HUES48 (cell line): ENCODE data around the gene NDUFA9.
A peak's percentile ranks its signal among the peaks of the same experiment; 100 is the strongest.

ENCODE experiments used
- H3K27ac ChIP-seq: one replicate; pipeline ENCODE4 v1.7.0; 2013; ENCODE audit warnings: low read depth, low read length, inconsistent platforms
- H3K27me3 ChIP-seq: 2 replicates; pipeline ENCODE4 v1.6.1; 2013; ENCODE audit warnings: mild to moderate bottlenecking, low read length; ENCODE audit not compliant: control insufficient read depth, insufficient read depth
- H3K36me3 ChIP-seq: 2 replicates; pipeline ENCODE4 v1.6.1; 2013; ENCODE audit warnings: low read length; ENCODE audit not compliant: control insufficient read depth, insufficient read depth
- H3K4me1 ChIP-seq: 2 replicates; pipeline ENCODE4 v1.6.1; 2013; ENCODE audit warnings: mild to moderate bottlenecking, low read length; ENCODE audit not compliant: control insufficient read depth, insufficient read depth
- H3K4me3 ChIP-seq: 2 replicates; pipeline ENCODE4 v1.5.1; 2013; ENCODE audit warnings: mild to moderate bottlenecking, low read depth, low read length
- H3K9ac ChIP-seq: 2 replicates; pipeline ENCODE4 v1.6.1; 2013; ENCODE audit warnings: mild to moderate bottlenecking, low read depth, low read length, moderate library complexity
- H3K9me3 ChIP-seq: 2 replicates; pipeline ENCODE4 v1.6.1; 2013; ENCODE audit warnings: low read length; ENCODE audit not compliant: control insufficient read depth, insufficient read depth

NDUFA9 gene

DNA sequence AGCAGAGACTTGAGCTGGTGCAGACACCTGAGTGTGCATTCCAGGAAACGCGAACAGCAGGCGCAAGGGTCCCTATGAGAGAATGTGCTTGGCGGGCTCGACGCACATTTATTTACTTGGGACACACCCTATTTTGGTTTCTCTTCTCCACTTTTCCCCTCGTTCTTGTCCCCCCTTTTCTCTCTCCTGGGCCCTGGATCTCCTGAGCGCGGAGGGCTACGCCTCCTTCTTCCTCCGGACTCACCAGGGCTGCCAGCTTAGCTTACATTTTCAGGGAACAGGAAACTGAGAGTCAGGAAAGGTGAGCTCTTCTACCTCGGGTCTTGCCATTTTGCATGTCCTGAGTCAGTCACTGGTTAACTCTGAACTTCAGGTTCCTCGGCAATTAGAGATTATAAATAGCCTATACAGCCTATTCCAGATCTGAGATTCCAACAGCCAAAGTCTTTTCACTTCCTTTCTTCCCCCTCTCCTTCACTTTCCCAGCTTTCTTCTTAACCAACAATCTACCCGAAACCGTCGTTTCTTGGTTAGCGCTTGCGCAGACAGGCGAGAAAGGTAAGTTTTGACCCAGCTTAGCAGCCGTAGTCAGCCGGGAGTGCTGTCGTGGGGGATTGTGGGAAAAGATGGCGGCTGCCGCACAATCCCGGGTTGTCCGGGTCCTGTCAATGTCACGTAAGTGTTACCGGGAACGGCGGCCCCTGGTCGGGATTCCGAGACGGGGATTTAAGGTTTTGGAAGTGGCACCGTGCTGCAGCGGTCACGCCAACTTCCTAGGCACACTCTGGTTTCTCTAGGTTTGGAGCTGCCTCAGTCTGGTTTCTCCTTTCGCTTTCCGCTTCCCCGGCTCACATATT is at the start of gene NDUFA9, which contains the start of gene AKAP3:
NDUFA9 (plus strand) TSS at position 614 of the 857 bp plus-strand sequence; CDS start at position 627, 13 bp downstream.
AKAP3 (minus strand) TSS at position 551 of the 857 bp plus-strand sequence. CDS start 10,855 bp downstream, outside the sequence.
- peak within 1 kb of the TSS; percentile 92 for H3K27ac ChIP-seq
- peak within 1 kb of the TSS; percentile 98 for H3K4me3 ChIP-seq
- no peaks in the 10 kb centered on the region for H3K9me3 ChIP-seq
- H3K9ac ChIP-seq, result peak within 1 kb of the TSS; percentile 88
- H3K36me3 ChIP-seq, result no peaks in the 10 kb centered on the region
- no peaks in the 10 kb centered on the region for H3K27me3 ChIP-seq
- peaks cover 11% of the 10 kb centered on the region for H3K4me1 ChIP-seq

DNA sequence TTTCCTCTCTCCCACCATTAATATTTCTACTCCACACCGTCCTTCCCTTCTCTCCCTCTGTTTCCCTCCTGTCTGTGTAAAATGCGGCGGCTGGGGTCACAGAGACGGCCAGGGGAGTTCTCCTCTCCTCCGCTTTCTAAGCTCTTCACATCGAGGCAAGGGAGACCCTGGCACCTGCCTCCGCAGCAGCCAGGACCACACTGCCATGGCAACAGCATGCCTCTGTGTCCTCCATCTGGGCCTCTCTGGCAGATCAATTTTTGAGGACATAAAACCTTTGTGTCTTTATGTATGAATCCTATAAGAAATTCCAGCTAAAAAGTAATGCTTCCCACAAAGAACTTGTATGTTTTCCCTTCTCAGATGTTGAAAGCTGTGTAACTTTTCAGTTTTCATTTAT is 45.5 kb upstream of the NDUFA9 start:
- H3K36me3 ChIP-seq, result no peaks in the 10 kb centered on the region
- H3K27ac ChIP-seq, result no peak overlapping the region
- H3K27me3 ChIP-seq, result no peaks in the 10 kb centered on the region
- no peak overlapping the region for H3K9ac ChIP-seq
- H3K4me1 ChIP-seq, result peaks cover 3% of the 10 kb centered on the region; the same call in 1 of the 2 replicates
- H3K9me3 ChIP-seq, result no peaks in the 10 kb centered on the region
- no peak overlapping the region for H3K4me3 ChIP-seq

DNA sequence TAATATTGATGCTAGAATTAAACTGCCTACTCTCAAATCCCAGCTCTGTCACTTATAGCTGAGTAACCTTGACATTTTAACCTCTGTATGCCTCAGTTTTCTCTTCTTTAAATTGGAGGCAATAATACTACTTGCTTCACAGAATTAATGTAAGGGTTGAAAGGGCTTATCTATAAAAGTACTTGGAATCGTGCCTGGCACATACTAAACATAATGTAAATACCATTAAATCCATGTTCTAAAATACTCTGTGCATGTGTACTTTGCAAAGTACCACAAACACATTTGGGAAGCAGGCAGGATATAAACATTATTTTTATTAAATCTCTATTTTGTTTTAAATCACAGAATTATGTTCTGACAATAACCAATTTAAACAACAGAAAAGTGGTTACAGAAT is 45.0 kb upstream of the NDUFA9 start:
- no peak overlapping the region for H3K9ac ChIP-seq
- H3K4me3 ChIP-seq, result no peak overlapping the region
- H3K4me1 ChIP-seq, result peaks cover 3% of the 10 kb centered on the region; the same call in 1 of the 2 replicates
- H3K27me3 ChIP-seq, result no peaks in the 10 kb centered on the region
- H3K36me3 ChIP-seq, result no peaks in the 10 kb centered on the region
- H3K27ac ChIP-seq, result no peak overlapping the region
- no peaks in the 10 kb centered on the region for H3K9me3 ChIP-seq

DNA sequence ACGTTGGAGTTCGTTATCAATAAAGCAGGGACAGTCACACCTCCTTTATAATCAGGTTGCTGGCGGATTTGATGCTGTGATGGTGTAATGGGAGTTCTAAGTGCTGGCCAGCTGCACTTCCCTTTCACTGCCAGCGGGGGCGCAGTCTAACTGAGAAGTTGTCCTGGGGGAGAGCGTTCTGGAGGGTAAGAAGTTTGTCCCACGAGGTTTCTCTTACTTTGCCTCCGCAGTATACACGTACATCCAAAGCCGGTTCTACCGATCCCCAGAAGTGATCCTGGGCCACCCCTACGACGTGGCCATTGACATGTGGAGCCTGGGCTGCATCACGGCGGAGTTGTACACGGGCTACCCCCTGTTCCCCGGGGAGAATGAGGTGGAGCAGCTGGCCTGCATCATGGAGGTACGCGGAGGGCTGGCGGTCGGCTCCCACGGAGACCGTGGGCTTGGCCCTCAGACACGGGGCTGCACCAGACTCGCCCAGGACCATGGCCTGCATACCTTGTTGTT is 44.2 kb upstream of the NDUFA9 start:
- Histone ChIP-seq H3K4me1 (peaks cover 3% of the 10 kb centered on the region; the same call in 1 of the 2 replicates), H3K4me3 (peak overlapping the region; percentile 79), H3K27ac (no peak overlapping the region), H3K27me3 (no peaks in the 10 kb centered on the region), H3K9me3 (no peaks in the 10 kb centered on the region), H3K9ac (peak overlapping the region; percentile 65), H3K36me3 (no peaks in the 10 kb centered on the region)

DNA sequence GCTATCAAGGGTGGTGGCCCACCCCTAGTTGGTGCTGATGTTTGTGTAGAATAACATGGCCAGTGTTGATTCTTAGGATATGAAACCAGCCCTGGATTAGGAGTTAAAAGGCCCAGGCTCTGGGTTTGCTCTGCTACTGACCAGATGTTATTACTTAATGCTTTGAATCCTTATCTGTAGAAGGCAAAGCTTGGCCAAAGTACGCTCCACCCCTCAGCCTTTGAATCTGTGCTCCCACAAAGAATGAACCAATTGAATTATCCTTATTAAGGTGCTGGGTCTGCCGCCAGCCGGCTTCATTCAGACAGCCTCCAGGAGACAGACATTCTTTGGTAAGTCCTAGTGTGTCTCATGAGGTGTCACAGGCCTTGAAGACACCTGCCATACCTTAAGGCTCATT is 41.9 kb upstream of the NDUFA9 start:
- H3K27me3 ChIP-seq, result no peaks in the 10 kb centered on the region
- no peak overlapping the region for H3K4me3 ChIP-seq
- no peaks in the 10 kb centered on the region for H3K9me3 ChIP-seq
- H3K36me3 ChIP-seq, result peaks cover 12% of the 10 kb centered on the region; the same call in 1 of the 2 replicates
- H3K9ac ChIP-seq, result no peak overlapping the region
- peaks cover 7% of the 10 kb centered on the region for H3K4me1 ChIP-seq
- no peak overlapping the region for H3K27ac ChIP-seq

DNA sequence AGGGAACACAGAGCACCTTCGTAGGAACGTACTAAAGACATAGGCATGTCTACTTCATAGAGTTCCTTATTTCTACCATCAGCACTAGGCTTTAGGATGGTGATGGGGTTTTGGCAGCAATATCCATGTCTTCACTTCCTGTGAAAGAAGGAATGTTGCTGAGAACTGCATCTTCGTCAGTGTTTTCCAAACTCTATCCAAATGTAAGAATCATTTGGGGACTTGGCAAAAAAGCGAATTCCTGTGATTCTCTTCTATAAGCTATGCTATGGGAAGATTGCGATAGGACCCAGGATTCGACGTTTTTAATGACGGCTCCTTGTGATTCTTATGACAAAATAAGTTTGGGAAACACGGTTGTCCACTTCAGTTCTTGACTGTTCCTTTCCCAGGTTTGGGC is 39.8 kb upstream of the NDUFA9 start:
- H3K27ac ChIP-seq, result no peak overlapping the region
- H3K27me3 ChIP-seq, result no peaks in the 10 kb centered on the region
- peaks cover 26% of the 10 kb centered on the region for H3K36me3 ChIP-seq
- H3K4me3 ChIP-seq, result no peak overlapping the region
- no peak overlapping the region for H3K9ac ChIP-seq
- peaks cover 7% of the 10 kb centered on the region for H3K4me1 ChIP-seq
- no peaks in the 10 kb centered on the region for H3K9me3 ChIP-seq

DNA sequence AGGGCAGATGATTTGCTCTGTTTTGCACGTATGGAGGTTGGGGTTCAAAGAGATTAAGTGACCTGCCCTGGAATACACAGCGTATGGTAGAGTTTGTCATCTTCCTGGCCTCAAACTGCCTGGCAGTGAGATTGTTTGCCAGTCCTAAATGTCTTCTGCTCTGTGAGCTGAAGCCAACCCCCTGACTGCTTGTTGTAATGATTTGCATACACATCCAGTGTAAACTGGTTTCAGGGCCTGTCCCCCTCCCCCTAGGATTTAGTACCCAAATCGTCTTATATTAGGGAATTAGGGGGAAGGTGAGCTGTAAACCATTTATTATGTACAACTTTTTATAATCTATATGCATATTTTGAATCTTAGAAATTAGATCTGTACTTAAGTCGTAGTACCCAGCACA is 38.4 kb upstream of the NDUFA9 start:
- no peaks in the 10 kb centered on the region for H3K27me3 ChIP-seq
- no peak overlapping the region for H3K27ac ChIP-seq
- no peaks in the 10 kb centered on the region for H3K9me3 ChIP-seq
- peaks cover 4% of the 10 kb centered on the region for H3K4me1 ChIP-seq
- no peak overlapping the region for H3K9ac ChIP-seq
- H3K36me3 ChIP-seq, result peaks cover 26% of the 10 kb centered on the region
- no peak overlapping the region for H3K4me3 ChIP-seq

DNA sequence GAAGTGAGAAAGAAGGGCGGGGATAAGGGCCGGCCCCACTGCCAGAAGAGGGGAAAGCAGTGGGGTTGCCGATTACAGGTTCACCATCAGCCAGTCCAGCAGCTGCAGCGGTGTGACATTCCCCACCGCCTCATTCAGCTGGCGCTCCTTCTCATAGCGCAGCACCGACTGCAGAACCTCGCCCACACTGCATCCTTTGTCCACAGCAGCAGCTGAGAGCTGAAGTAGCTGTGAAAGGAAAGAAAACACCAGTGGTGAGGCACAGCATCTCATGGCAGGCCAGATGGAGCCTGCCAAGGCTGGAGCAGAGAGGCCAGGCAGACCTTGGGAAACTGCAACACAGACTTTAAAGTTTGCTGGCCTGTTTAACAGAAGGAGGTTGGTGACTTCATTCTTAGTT is 33.2 kb upstream of the NDUFA9 start:
- H3K36me3 ChIP-seq, result peaks cover 20% of the 10 kb centered on the region
- no peaks in the 10 kb centered on the region for H3K4me1 ChIP-seq
- no peak overlapping the region for H3K4me3 ChIP-seq
- H3K27me3 ChIP-seq, result no peaks in the 10 kb centered on the region
- H3K27ac ChIP-seq, result no peak overlapping the region
- H3K9me3 ChIP-seq, result no peaks in the 10 kb centered on the region
- no peak overlapping the region for H3K9ac ChIP-seq

DNA sequence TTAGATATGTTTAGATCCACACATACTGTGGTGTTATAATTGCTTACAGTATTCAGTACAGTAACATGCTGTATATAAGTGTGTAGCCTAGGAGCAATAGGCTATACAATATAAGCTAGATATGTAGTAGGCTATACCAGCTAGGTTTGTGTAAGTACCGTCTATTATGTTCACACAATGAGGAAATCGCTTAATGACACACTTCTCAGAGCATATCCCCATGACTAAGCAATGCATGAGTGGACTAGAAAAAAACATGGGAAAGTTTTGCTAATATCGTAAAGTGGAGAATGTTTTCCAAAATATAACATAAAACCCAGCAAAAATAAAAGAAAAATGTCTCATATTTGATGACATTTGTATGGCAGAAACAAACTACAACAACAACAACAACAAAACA is 27.4 kb upstream of the NDUFA9 start:
- no peaks in the 10 kb centered on the region for H3K9me3 ChIP-seq

DNA sequence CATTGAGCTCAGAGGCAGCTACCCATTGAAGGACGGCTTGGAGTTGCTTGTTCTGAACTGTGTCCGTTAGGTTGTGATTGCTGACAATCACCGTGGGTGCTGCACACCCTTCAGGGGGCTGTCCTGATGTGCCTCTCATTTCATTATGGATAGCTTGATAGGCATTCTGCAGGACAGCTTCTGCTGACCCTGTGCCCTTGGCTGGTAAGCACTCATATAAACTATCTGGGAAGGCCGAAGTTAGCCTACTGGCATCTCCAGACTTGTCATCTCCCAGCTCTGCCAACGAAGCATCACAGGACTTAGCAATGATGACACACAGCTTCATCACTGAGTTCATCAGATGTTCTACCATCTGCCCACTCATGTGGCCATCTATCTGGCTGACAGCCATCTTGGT is 22.4 kb upstream of the NDUFA9 start:
- H3K4me1 ChIP-seq, result peaks cover 18% of the 10 kb centered on the region
- no peaks in the 10 kb centered on the region for H3K27me3 ChIP-seq
- no peak overlapping the region for H3K4me3 ChIP-seq
- no peak overlapping the region for H3K27ac ChIP-seq
- no peaks in the 10 kb centered on the region for H3K36me3 ChIP-seq
- no peak overlapping the region for H3K9ac ChIP-seq
- 0 out of 2 replicates have a peak, but pooled peaks cover 2% of the 10 kb centered on the region for H3K9me3 ChIP-seq

More for the DNA sequence above, 27.4 kb upstream of the NDUFA9 start:
- Histone ChIP-seq H3K27ac (no peak overlapping the region), H3K4me3 (no peak overlapping the region), H3K27me3 (no peaks in the 10 kb centered on the region), H3K4me1 (no peaks in the 10 kb centered on the region), H3K9ac (no peak overlapping the region), H3K36me3 (no peaks in the 10 kb centered on the region)

DNA sequence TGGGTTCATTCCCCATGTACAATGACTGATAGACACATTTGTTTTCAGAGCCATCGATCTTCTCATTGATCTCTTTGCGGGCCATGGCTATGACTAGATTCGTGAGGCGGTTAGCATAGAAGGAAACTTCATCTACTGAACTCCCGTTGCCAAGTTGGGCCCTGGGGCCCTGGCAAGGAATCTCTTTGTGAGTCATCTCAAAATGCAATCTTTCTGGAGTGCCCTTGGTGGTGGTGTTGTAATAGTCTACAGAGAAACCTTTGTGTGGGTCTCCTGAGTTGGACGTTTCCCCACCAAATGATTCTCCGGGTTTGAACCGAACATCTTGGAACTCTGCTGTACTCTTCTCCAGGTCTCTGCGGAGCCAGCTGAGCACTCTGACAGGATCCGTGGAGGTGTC is 20.5 kb upstream of the NDUFA9 start:
- 0 out of 2 replicates have a peak, but pooled peaks cover 2% of the 10 kb centered on the region for H3K9me3 ChIP-seq
- H3K9ac ChIP-seq, result no peak overlapping the region
- peaks cover 18% of the 10 kb centered on the region for H3K4me1 ChIP-seq
- H3K27me3 ChIP-seq, result no peaks in the 10 kb centered on the region
- no peak overlapping the region for H3K27ac ChIP-seq
- H3K4me3 ChIP-seq, result no peak overlapping the region
- no peaks in the 10 kb centered on the region for H3K36me3 ChIP-seq
